LNCaP clone FGC (cell line): ENCODE results near the gene MAPK8IP2.
"Not testable (repeated sequence)": the region's sequence is repeated elsewhere in the genome, so short reads cannot be mapped to it uniquely, and the experiment has no call there.

Experiments used
- DNase-seq: peaks from one replicate; pipeline ENCODE4 v3.0.0-alpha.2; 2011; ENCODE audit warnings: low read depth
- H3K4me3 ChIP-seq: 2 replicates; pipeline ENCODE4 v1.5.1; 2011; ENCODE audit warnings: mild to moderate bottlenecking, low read depth, low read length, control low read depth
- CTCF ChIP-seq: IDR thresholded peaks from 2 replicates; pipeline ENCODE4 v1.5.1; 2012; ENCODE audit warnings: mild to moderate bottlenecking; ENCODE audit not compliant: control insufficient read depth, insufficient read depth; ENCODE audit errors: extremely low read depth

Gene MAPK8IP2

GRCh38 chr22:50640857-50641647 lies 40.5 kb downstream of the MAPK8IP2 start:
- TF ChIP-seq CTCF = no peak
- DNase-seq = no peak
- H3K4me3 ChIP-seq = no peak overlapping the region

- H3K4me3 ChIP-seq = no peak overlapping the region
- no peak for TF ChIP-seq CTCF
- no peak for DNase-seq
Observed at GRCh38 chr22:50641696-50642607, 41.4 kb downstream of the MAPK8IP2 start.

- not testable (repeated sequence) for DNase-seq, H3K4me3 ChIP-seq
Observed at GRCh38 chr22:50643021-50643820, 42.6 kb downstream of the MAPK8IP2 start.

- H3K4me3 ChIP-seq, DNase-seq: not testable (repeated sequence)
Observed at GRCh38 chr22:50643821-50644101, 43.2 kb downstream of the MAPK8IP2 start.

GRCh38 chr22:50653256-50653655 lies 52.7 kb downstream of the MAPK8IP2 start:
- no peak for DNase-seq
- TF ChIP-seq CTCF = no peak
- H3K4me3 ChIP-seq = no peak overlapping the region

GRCh38 chr22:50654664-50655063 lies 54.1 kb downstream of the MAPK8IP2 start:
- DNase-seq, H3K4me3 ChIP-seq: not testable (repeated sequence)

- H3K4me3 ChIP-seq = no peak overlapping the region
Observed at GRCh38 chr22:50656122-50657070, 55.8 kb downstream of the MAPK8IP2 start.

More at GRCh38 chr22:50656122-50657070, 55.8 kb downstream of the MAPK8IP2 start:
- no peak for TF ChIP-seq CTCF
- no peak for DNase-seq
